IPS DF 19.7 (cell line): ENCODE results near the gene CD83.
"Not testable (repeated sequence)": the region's sequence is repeated elsewhere in the genome, so short reads cannot be mapped to it uniquely, and the experiment has no call there.

Experiments used
- DNase-seq: peaks from one replicate; pipeline ENCODE4 v3.0.0-alpha.2; 2013; ENCODE audit warnings: low read depth, low spot score

CD83 gene, protein sequence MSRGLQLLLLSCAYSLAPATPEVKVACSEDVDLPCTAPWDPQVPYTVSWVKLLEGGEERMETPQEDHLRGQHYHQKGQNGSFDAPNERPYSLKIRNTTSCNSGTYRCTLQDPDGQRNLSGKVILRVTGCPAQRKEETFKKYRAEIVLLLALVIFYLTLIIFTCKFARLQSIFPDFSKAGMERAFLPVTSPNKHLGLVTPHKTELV

DNA sequence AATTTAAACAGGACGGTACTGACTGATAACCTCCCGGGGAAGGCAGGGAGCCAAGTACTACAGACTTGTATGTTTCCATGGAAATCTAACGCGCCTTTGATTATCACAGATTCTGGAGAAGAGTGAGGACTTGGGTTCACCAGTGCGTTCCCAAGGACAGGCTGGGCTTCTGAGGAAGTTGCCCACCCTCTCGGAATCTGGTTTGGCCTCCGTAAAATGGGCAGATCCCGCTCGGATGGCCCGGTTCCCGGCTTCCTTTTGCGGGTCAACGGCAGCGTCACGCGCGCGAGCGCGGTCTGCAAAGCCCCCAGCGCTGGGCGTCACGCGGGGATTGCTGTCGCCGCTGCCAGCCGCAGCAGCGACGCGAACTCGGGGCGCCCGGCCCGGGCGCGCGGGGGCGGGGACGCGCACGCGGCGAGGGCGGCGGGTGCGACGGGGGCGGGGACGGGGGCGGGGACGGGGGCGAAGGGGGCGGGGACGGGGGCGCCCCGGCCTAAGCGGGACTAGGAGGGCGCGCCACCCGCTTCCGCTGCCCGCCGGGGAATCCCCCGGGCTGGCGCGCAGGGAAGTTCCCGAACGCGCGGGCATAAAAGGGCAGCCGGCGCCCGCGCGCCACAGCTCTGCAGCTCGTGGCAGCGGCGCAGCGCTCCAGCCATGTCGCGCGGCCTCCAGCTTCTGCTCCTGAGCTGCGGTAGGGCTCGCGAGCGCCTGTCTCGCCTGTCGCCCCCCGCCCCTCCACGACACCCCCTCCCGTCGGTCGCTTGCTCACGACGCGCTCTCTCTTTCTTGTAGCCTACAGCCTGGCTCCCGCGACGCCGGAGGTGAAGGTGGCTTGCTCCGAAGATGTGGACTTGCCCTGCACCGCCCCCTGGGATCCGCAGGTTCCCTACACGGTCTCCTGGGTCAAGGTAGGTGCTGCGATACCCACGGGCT is at the start of gene CD83:
Gene CD83, plus strand, starts transcription at position 615 of the 933 bp plus-strand sequence. Its CDS starts 40 bp downstream, at position 655.
- peak; percentile 23 for DNase-seq

DNA sequence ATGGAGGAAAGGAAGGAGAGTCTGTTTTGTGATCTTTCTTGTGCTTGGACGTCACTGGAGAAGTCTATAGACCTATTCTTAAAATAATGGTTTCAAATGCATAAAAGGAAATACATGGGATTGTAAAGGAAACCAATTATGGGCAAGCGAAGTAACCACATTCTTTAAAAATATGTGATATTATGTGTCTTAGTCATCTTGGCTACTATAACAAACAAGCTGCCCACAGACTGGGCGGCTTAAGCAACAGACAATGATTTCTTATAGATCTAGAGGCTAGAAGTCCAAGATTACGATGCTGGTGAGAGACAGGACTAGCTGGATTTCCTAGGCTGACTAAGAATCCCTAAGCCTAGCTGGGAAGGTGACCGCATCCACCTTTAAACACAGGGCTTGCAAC is 49.4 kb upstream of the CD83 start:
- no peak for DNase-seq

DNA sequence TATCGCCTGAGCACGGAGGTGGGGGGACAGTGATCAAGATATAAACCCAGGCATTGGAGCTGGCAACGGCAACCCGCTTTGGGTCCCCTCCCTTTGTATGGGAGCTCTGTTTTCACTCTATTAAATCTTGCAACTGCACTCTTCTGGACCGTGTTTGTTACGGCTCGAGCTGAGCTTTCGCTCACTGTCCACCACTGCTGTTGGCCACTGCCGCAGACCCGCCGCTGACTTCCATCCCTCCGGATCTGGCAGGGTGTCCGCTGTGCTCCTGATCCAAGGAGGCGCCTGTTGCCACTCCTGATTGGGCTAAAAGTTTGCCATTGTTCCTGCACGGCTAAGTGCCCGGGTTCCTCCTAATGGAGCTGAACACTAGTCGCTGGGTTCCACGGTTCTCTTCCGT is 48.9 kb upstream of the CD83 start:
- DNase-seq: no peak

DNA sequence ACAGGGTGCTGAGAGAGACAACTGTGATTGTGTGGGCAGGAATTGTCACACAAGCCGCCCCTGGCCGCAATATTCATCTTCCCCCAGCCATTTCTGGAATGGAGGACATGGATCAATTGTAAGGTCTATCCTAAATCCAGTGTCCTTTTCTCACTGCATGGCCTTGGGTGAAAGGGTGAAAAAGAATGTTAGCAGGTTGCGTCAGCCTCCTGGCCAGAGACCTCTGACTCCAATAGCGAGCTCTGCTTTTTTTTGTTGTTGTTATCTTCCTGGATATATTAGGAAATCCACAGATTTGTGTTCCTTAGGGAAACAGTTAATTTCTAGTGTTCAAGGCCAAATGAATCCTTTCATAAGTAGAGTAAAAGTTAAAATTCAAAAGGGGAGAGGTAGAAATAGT is 47.1 kb upstream of the CD83 start:
- DNase-seq: no peak

DNA sequence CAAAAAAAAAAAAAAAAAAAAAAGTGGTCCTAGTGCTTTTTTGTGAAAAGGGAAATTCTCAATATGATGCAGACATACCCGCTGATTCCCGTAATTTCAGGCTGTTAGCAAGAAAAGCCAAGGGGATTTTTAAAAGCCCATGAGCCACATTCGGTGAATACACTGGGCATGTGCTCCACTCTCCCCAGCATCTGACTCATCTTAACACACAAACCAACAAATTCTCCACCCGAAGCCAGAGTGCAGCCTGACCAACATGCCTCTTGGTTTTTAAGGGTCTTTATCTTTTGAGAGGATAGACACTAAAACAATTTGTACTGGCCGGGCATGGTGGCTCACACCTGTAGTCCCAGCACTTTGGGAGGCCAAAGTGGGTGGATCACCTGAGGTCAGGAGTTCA is 45.5 kb upstream of the CD83 start:
- no peak for DNase-seq

DNA sequence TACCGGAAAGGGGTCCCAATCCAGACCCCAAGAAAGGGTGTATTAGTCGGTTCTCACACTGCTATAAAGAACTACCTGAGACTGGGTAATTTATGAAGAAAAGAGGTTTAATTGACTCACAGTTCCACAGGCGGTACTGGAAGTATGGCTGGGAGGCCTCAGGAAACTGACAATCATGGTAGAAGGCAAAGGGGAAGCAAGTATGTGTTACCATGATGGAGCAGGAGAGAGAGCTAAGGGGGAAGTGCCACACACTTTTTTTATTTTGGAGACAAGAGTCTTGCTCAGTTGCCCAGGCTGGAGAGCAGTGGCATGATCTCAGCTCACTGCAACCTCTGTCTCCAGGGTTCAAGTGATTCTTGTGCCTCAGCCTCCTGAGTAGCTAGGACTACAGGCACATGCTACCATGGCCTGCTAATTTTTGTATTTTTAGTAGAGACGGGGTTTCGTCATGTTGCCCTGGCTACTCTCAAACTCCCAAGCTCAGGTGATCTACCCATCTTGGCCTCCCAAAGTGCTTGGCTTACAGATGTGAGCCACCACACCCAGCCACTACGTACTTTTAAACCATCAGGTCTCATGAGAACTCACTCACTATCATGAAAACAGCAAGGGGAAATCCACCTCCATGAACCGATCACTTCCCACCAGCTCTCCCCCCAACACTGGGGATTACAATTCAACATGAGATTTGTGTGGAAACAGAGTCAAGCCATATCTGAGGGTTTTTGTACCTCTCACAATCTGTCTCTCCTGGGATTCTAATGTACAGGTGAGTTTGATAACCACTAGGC is 43.8 kb upstream of the CD83 start:
- not testable (repeated sequence) for DNase-seq

DNA sequence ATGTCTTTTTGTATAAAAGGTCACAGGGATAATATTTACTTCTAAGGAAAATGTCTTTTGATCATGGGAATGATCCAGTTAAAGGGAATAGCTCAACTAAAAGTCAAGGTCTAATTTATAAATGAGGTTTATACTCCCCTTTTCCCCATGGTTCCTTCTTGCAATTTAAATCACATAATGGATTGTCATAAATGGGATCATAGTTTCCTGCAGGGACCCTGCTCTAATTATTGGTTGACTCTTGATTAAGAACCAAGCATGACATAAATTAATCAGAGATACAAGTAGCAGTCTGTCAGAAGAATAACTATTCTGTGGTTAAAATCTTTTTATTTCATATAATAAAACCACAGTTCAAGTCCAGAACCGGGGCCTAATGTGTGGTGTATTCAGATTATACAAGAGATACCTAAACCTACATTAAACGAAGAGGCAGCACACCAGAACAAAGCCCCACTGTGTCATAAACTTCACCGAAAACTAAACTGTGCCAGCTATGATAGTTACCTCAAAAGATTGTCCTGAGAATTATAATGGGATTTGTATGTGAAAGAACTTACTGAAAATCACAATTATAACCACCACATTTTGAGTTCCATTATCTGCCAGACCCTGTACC is 43.0 kb upstream of the CD83 start:
- no peak for DNase-seq

DNA sequence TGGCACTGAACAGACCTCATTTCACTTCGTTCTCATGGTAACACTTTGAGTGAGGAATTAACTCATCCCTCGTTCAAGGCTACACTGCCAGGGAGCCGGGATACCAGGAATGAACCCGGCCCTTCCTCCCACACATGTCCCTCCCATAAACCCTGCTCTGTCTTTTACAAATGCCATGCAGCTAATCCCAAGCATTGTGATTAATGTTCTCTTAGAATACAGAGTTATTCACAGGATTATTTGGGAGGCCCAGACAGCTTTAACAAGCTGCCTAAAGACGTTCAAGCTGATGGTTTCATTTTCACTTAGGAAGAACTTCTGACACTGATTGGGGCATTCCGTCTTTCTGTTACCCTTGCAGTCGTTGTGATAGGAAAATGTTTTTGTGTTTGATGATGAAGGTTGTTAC is 42.5 kb upstream of the CD83 start:
- DNase-seq: no peak

DNA sequence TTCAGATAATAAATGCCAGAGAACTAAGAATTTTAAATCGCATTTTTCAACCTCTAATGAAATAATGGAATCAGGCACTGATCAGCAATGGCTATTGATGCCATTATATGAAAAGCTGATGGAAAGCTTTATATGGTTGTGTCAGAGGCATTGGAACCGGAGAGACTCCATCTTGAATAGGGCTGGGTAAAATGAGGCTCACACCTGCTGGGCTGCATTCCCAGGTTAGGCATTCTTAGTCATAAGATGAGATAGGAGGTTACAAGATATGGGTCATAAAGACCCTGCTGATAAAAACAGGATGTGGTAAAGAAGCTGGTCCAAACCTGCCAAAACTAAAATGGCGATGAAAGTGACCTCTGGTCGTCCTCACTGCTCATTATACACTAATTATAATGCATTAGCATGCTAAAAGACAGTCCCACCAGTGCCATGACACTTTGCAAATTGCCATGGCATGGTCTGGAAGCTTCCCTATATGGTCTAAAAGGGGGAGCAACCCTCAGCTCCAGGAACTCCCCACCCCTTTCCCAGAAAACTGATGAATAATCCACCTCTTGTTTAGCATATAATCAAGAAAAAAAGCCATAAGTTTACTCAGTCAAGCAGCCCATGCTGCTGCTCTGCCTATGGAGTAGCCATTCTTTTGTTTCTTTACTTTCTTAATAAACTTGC is 40.2 kb upstream of the CD83 start:
- no peak for DNase-seq

DNA sequence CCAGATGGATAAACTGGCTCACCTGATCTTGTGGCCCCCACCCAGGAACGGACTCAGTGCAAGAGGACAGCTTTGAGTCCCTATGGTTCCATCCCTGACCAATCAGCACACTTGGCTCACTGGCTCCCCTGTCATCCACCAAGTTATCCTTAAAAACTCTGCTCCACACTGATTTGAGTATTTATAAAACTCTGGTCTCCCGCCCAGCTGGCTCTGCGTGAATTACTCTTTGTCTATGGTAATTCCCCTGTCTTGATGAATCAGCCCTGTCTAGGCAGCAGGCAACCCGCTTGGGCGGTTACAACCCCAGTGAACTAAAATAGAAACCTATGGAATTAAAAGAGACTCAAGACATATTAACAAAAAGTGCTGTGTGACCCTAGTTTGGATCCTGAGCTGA is 38.1 kb upstream of the CD83 start:
- no peak for DNase-seq

DNA sequence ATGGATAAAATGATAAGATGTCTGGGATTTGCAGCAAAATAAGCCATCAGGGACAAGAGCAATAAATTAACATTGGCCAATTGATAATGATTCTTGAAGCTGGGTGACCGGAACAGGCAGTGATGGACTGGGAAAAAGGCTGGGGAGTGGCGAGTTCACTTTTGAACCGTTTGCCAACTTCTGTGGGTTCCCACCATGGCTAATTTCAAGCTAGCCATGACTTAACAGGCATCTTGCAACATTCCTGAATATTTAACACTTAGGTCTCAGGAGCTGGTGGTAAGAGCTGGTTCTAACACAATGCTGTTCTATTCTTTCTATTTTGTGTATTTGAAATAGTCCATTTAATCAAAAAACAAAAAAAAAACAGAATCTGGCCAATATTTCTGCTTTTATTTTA is 37.6 kb upstream of the CD83 start:
- DNase-seq: no peak

DNA sequence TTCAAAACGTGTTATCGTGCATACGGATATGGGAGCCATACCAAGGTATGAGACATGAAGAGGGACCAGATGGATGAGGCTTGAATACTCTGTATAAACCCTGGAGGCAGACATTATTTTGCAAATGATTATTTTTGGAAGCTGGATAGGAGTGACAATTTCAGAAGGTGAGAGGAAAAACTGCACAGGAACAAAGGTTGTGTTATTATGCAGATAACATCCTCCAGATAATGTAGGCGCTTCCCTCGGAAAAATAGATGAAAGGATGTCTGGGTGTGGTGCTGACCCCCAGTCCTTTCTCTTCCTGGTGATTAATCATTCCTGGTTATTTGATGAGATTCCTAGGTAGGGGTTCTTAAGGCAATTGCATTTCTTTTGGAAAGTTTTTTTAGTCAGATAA is 36.4 kb upstream of the CD83 start:
- DNase-seq: no peak

DNA sequence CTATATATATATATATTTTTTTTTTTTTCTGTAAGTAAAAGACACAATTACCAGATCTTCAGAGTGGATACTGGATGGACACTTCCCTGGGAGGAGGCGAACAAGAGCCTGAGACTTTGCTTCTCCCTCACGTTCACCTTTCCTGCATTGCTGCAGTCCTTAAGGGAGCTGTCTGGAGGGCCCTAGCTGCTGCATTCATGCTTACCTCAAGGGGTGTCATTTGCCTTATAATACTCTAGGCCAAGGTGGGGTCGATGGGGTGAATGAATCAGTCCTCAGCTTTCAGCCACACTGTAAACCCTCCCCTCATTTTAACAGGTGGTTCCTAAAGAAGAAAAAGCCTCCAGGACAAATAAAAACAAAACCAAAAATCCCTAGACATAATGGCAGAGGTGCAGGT is 34.8 kb upstream of the CD83 start:
- no peak for DNase-seq

DNA sequence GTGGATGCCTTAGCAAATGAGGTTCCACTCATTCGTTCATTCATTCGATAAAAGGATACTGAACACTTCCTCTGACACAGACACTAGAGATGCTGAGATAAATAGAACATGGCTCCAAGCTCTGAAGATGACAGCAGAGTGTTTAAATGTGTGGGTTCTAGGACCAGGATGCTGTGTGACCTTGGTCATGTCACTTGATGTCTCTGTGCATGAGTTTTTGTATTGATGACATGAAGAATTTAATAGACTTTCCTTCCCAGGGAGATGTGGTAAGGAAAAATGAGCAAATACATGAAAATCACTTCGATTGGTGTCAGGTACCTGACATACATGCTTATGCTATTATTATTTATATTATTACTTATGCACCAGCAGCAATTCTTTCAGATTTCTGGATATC is 34.3 kb upstream of the CD83 start:
- no peak for DNase-seq

DNA sequence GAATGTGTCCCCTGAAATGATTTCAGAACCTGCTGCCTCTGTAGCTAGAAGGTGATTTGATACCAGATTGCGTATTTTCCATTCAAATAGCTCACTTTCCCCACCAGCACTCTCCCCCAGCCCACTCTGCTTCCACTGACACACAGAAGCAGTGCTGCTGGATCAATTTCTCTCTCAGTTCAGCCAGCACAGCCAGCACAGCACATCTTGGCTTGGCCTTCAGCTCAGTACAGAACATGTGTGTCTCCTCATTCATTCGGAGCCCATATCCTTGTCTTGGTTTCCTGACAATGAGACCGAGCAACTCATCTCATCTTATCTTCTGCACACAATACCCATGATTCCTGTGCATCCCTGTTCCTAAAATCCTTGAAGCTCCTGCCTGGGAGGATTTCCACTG is 33.8 kb upstream of the CD83 start:
- DNase-seq: no peak

DNA sequence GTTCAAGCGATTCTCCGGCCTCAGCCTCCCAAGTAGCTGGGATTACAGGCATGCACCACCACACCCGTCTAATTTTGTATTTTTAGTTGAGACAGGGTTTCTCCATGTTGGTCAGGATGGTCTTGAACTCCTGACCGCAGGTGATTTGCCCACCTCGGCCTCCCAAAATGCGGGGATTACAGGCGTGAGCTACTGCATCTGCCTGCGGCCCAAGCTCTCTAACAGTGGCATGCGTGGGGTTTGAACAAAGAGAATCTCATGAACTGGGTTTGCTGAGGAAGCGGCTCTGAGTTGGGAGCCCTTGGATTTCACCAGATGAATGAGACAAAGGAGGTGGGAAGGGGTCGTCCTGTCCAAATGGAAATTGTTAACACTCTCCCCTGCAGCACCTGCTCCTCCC is 33.2 kb upstream of the CD83 start:
- DNase-seq: no peak

DNA sequence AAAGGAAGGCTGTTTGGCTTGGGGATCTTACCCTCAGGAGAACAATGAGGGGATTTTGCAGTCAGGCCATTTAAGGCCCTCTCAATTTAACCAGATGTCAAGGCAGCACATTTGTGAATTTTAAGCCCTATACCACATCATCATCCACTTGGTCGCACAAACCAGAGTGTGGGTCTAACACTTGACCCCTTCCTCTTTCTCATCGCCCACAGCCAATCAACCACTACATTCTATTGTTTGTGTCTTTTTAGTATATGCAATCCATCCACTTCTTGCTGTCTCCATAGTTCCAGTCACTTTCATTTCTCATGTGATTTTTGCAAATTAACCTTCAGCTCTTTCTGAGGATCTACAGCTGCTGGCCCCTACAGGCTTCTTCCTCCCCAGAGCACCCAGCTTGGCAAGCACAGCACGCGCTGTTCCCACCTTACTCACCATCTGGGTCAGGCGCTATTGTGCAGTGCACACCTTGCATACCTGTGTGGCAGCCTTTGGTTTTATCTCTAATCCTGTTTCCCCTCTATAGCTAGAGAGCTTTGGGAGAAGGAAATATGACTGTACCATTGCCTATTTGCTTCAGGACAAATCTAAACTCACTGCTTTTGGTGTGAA is 32.3 kb upstream of the CD83 start:
- no peak for DNase-seq

DNA sequence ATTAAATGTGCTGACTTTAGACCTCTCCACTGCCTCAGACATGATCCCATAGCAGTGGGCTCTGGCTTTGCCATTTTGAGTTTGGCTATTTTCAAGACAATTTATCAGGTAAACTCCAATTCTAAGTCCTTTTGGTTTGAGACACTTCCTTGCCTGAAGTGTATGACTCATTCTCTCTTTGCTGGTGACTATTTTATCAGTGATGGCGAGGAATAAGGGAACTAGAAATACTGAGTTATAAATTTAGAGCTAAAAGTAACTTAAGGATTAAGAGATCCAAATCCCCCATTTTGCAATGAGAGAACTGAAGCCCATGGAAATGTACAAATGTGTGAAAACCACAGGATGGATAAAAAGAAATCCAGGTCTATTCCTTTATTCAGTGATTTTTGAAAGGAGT is 30.9 kb upstream of the CD83 start:
- DNase-seq: no peak

DNA sequence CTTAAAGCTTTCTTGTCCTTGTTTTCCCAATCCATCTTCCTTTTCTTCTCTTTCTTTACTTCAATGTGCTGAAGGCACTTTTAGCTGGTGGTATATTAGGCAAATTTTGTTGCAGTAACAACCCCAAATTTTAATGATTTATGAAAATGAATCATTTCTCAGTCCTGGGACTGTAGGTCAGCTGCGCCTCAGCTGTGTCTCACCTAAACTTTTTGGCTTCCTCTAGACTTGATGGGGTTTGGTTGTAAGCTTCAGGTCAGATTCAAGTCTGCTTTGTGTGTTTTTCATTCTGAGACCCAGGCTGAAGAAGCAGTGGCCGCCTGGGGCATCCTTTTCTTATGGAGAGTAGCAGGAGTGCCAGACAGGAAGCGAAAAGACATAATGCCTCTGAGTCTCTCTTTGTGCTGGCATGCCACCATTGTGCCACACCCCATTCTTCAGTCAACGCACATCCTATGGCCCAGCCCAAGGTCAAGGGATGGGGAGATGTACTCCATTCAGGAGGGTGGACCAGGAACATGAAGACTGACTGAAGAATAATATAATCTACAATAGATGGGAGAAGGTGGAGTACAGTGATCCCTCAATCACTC is 28.9 kb upstream of the CD83 start:
- DNase-seq: peak; percentile 17

DNA sequence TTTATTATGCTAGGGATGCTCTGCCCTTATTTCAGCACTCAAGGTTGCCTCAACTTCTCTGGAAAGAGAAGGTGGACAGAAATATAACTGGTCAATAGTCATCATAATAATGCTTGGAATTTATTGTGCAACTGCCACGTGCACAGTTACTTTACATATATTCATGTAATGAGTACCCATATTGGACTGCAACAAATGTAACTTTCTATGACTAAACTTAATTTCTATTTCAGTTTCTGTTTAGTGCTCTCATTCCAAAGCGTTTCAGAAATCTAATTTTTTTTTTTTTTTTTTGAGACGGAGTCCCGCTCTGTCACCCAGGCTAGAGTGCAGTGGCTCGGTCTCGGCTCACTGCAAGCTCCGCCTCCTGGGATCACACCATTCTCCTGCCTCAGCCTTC is 28.3 kb upstream of the CD83 start:
- DNase-seq: no peak
